OCI-M2 (cell line): ENCODE results near the gene PHF23.

ENCODE experiments used
- DNase-seq: peaks from one replicate; lab custom pipeline; 2025; ENCODE audit not compliant: unreplicated experiment; lab: John Stamatoyannopoulos, UW

PHF23 gene

GRCh38 chr17:7239091-7240027 lies at the start of gene PHF23:
PHF23 (minus strand) TSS chr17:7239457; CDS start chr17:7239279, 178 bp downstream.
- peak; percentile 86 for DNase-seq

- DNase-seq = no peak
These were observed 46.4 kb upstream of the PHF23 start for GRCh38 chr17:7285679-7286078.

- DNase-seq = no peak
These were observed 45.7 kb upstream of the PHF23 start for GRCh38 chr17:7284911-7285310.

GRCh38 chr17:7283471-7284216 lies 44.4 kb upstream of the PHF23 start:
- no peak for DNase-seq

- no peak for DNase-seq
These were observed 43.6 kb upstream of the PHF23 start for GRCh38 chr17:7282752-7283321.

GRCh38 chr17:7281953-7282751 lies 42.9 kb upstream of the PHF23 start:
- DNase-seq = no peak

- DNase-seq = peak; percentile 60
These were observed 42.1 kb upstream of the PHF23 start, which contains the start of gene SLC2A4 for GRCh38 chr17:7281074-7281952. SLC2A4 (plus strand) TSS chr17:7281718; CDS start chr17:7281935, 217 bp downstream.

GRCh38 chr17:7280519-7281073 lies 41.3 kb upstream of the PHF23 start:
- peak; percentile 58 for DNase-seq

- DNase-seq = no peak
These were observed 40.2 kb upstream of the PHF23 start for GRCh38 chr17:7279448-7279847.

GRCh38 chr17:7266784-7267183 lies 27.5 kb upstream of the PHF23 start:
- DNase-seq = no peak

GRCh38 chr17:7263801-7264078 lies 24.5 kb upstream of the PHF23 start:
- no peak for DNase-seq

- no peak for DNase-seq
These were observed 23.9 kb upstream of the PHF23 start for GRCh38 chr17:7262935-7263800.

GRCh38 chr17:7262192-7262934 lies 23.1 kb upstream of the PHF23 start, which contains the start of gene CLDN7:
CLDN7 (minus strand) TSS chr17:7262478; CDS start chr17:7262043, 435 bp downstream.
- DNase-seq = no peak

GRCh38 chr17:7261379-7262191 lies 22.3 kb upstream of the PHF23 start:
- no peak for DNase-seq

GRCh38 chr17:7260651-7261378 lies 21.6 kb upstream of the PHF23 start:
- no peak for DNase-seq

GRCh38 chr17:7260151-7260550 lies 20.9 kb upstream of the PHF23 start:
- no peak for DNase-seq

GRCh38 chr17:7259555-7259889 lies 20.3 kb upstream of the PHF23 start:
- DNase-seq = no peak
